Epithelial cell of prostate (primary cell): ENCODE measurements around the gene PCP4.

ENCODE experiments used
- DNase-seq: peaks from one replicate; pipeline ENCODE4 v3.0.0-alpha.2; 2011; ENCODE audit warnings: low read depth, low spot score
- H3K27ac ChIP-seq: fragments of 450-650 bp; 2 replicates; pipeline ENCODE4 v1.5.1; 2017; ENCODE audit warnings: mild to moderate bottlenecking

PCP4 gene

GRCh38 chr21:39867198-39867650 lies at the start of gene PCP4:
PCP4 (plus strand) TSS chr21:39867438; CDS start chr21:39867502, 64 bp downstream.
- no peak within 1 kb of the TSS for H3K27ac ChIP-seq
- no peak for DNase-seq

- no peak overlapping the region for H3K27ac ChIP-seq
- no peak for DNase-seq
Observed at GRCh38 chr21:39818557-39818956, 48.7 kb upstream of the PCP4 start.

- no peak for DNase-seq
Observed at GRCh38 chr21:39822042-39822441, 45.2 kb upstream of the PCP4 start.

GRCh38 chr21:39825250-39825649 lies 42.0 kb upstream of the PCP4 start:
- H3K27ac ChIP-seq: no peak overlapping the region

More at GRCh38 chr21:39822042-39822441, 45.2 kb upstream of the PCP4 start:
- no peak overlapping the region for H3K27ac ChIP-seq

GRCh38 chr21:39834543-39834942 lies 32.7 kb upstream of the PCP4 start:
- no peak overlapping the region for H3K27ac ChIP-seq
- DNase-seq: peak; percentile 34

More at GRCh38 chr21:39825250-39825649, 42.0 kb upstream of the PCP4 start:
- no peak for DNase-seq

GRCh38 chr21:39837861-39838359 lies 29.3 kb upstream of the PCP4 start:
- no peak overlapping the region for H3K27ac ChIP-seq
- DNase-seq: no peak

- H3K27ac ChIP-seq: no peak overlapping the region
- no peak for DNase-seq
Observed at GRCh38 chr21:39840373-39841097, 26.7 kb upstream of the PCP4 start.

- no peak overlapping the region for H3K27ac ChIP-seq
- no peak for DNase-seq
Observed at GRCh38 chr21:39842741-39843459, 24.3 kb upstream of the PCP4 start.

GRCh38 chr21:39843483-39843882 lies 23.8 kb upstream of the PCP4 start:
- DNase-seq: no peak
- H3K27ac ChIP-seq: no peak overlapping the region

GRCh38 chr21:39843916-39844315 lies 23.3 kb upstream of the PCP4 start:
- no peak overlapping the region for H3K27ac ChIP-seq
- no peak for DNase-seq

- no peak overlapping the region for H3K27ac ChIP-seq
- DNase-seq: no peak
Observed at GRCh38 chr21:39845571-39846130, 21.6 kb upstream of the PCP4 start.

GRCh38 chr21:39847877-39848276 lies 19.4 kb upstream of the PCP4 start:
- no peak for DNase-seq
- no peak overlapping the region for H3K27ac ChIP-seq

GRCh38 chr21:39849014-39849655 lies 18.1 kb upstream of the PCP4 start:
- H3K27ac ChIP-seq: no peak overlapping the region
- no peak for DNase-seq

- no peak overlapping the region for H3K27ac ChIP-seq
- no peak for DNase-seq
Observed at GRCh38 chr21:39850333-39850732, 16.9 kb upstream of the PCP4 start.

GRCh38 chr21:39851002-39851618 lies 16.1 kb upstream of the PCP4 start:
- H3K27ac ChIP-seq: no peak overlapping the region
- no peak for DNase-seq

GRCh38 chr21:39852021-39852721 lies 15.1 kb upstream of the PCP4 start:
- no peak overlapping the region for H3K27ac ChIP-seq
- DNase-seq: no peak

GRCh38 chr21:39852726-39853500 lies 14.3 kb upstream of the PCP4 start:
- no peak for DNase-seq
- H3K27ac ChIP-seq: no peak overlapping the region

- DNase-seq: no peak
- H3K27ac ChIP-seq: no peak overlapping the region
Observed at GRCh38 chr21:39854572-39854971, 12.7 kb upstream of the PCP4 start.

GRCh38 chr21:39855595-39855994 lies 11.6 kb upstream of the PCP4 start:
- DNase-seq: no peak
- H3K27ac ChIP-seq: no peak overlapping the region
